Tongue (tissue), 3 donors: ENCODE results near the gene PRR23E. TPM values are rescaled to one million over a fixed set of nuclear protein-coding genes. Genes with fewer than 3 reads are reported as not detected.

Experiments
- DNase-seq: peaks from one replicate; pipeline ENCODE4 v3.0.0-alpha.2; 2015
- small RNA-seq: library from RNA; depleted of rRNA; stranded (forward); fragments of <200 nt; gene quantifications from one replicate; pipeline ENCODE3, GENCODE V24; 2014; ENCODE audit warnings: low replicate concordance
- total RNA-seq: library from RNA; depleted of rRNA; stranded (reverse); fragments of >200 nt; gene quantifications from one replicate; pipeline ENCODE4 v1.2.3, GENCODE V29; 2014

The PRR23E gene
- total RNA-seq, 1 donor from 2014 or later = not detected

GRCh38 chr3:127228866-127229265 is 35.9 kb downstream of the PRR23E start:
- no peak for DNase-seq

- DNase-seq = peak; percentile 86
Observed at GRCh38 chr3:127233371-127233770, 40.4 kb downstream of the PRR23E start.

GRCh38 chr3:127234778-127235177 is 41.8 kb downstream of the PRR23E start:
- no peak for DNase-seq

- no peak for DNase-seq
Observed at GRCh38 chr3:127235706-127236105, 42.8 kb downstream of the PRR23E start.

- no peak for DNase-seq
Observed at GRCh38 chr3:127237835-127238234, 44.9 kb downstream of the PRR23E start.

GRCh38 chr3:127238602-127239001 is 45.7 kb downstream of the PRR23E start:
- no peak for DNase-seq

- no peak for DNase-seq
Observed at GRCh38 chr3:127247292-127247691, 54.4 kb downstream of the PRR23E start.

Small RNAs within 50 kb of the gene (small RNA-seq; reads per million reads assigned to genes)
- gene RF00019 (not detected), gene RNU6-1047P (not detected)

Other genes starting within 250 kb of the PRR23E start
- 46.9 TPM for gene PLXNA1, start 210.0 kb upstream of the PRR23E start, total RNA-seq
- gene PRR20G, start 94.9 kb downstream of the PRR23E start, total RNA-seq = not detected